HEK293 (cell line): ENCODE measurements around the gene IL1B.

ENCODE experiments used
- CTCF ChIA-PET: fragments of 350-600 bp; formaldehyde crosslinking; extraction: SDS; loops from one replicate; lab custom pipeline; 2021; ENCODE audit warnings: antibody characterized with exemption; lab: Yijun Ruan, JAX
- POLR2A ChIA-PET: fragments of 300-600 bp; formaldehyde crosslinking; extraction: SDS; loops from one replicate; lab custom pipeline; 2020; ENCODE audit warnings: antibody characterized with exemption, inconsistent platforms; lab: Yijun Ruan, JAX
- H3K27ac ChIP-seq: fragments of 200-500 bp; sonication (Bioruptor generic); 2 replicates; pipeline ENCODE4 v1.5.1; 2014; ENCODE audit warnings: low read depth, low read length, control low read depth, inconsistent platforms; ENCODE audit errors: extremely low read depth
- H3K36me3 ChIP-seq, 2 experiments: fragments of 200-500 bp in 1 of 2; sonication (Bioruptor generic) in 1 of 2; 1 replicate in 1 of 2; 2 replicates in 1 of 2; pipeline ENCODE4 v1.5.1; 2014 to 2017; ENCODE audit warnings: inconsistent platforms in 2 of 2, low read length in 2 of 2; ENCODE audit not compliant: control insufficient read depth in 2 of 2, insufficient read depth in 1 of 2
- H3K4me1 ChIP-seq: fragments of 200-500 bp; sonication (Bioruptor generic); 2 replicates; pipeline ENCODE4 v1.5.1; 2014; ENCODE audit warnings: mild to moderate bottlenecking, low read length, inconsistent platforms; ENCODE audit not compliant: control insufficient read depth, insufficient read depth
- H3K4me3 ChIP-seq: 2 replicates; pipeline ENCODE4 v1.5.1; 2011; ENCODE audit warnings: low read depth, mild to moderate bottlenecking, control low read depth, low read length, moderate library complexity
- H3K9me3 ChIP-seq: fragments of 200-500 bp; sonication (Bioruptor generic); 2 replicates; pipeline ENCODE4 v1.5.1; 2014; ENCODE audit warnings: low read depth, low read length, inconsistent platforms; ENCODE audit not compliant: control insufficient read depth, insufficient read depth
- BCL11B ChIP-seq: fragments of 450-650 bp; formaldehyde crosslinking; IDR thresholded peaks from 2 replicates; pipeline ENCODE4 v1.5.1; 2016; ENCODE audit warnings: low read depth, missing biosample characterization, missing genetic modification characterization
- GLI4 ChIP-seq: fragments of 450-650 bp; formaldehyde crosslinking; IDR thresholded peaks from 2 replicates; pipeline ENCODE4 v1.5.1; 2016; ENCODE audit warnings: missing biosample characterization, missing genetic modification characterization
- INSM2 ChIP-seq: fragments of 450-650 bp; formaldehyde crosslinking; IDR thresholded peaks from 2 replicates; pipeline ENCODE4 v1.5.1; 2016; ENCODE audit warnings: missing biosample characterization, missing genetic modification characterization
- KLF1 ChIP-seq: fragments of 450-650 bp; formaldehyde crosslinking; IDR thresholded peaks from 2 replicates; pipeline ENCODE4 v1.5.1; 2016; ENCODE audit warnings: missing biosample characterization, missing genetic modification characterization
- OVOL3 ChIP-seq: fragments of 450-650 bp; formaldehyde crosslinking; IDR thresholded peaks from 2 replicates; pipeline ENCODE4 v1.5.1; 2016; ENCODE audit warnings: missing biosample characterization, missing genetic modification characterization
- REPIN1 ChIP-seq: fragments of 450-650 bp; formaldehyde crosslinking; IDR thresholded peaks from 2 replicates; pipeline ENCODE4 v1.5.1; 2017; ENCODE audit warnings: missing biosample characterization, missing genetic modification characterization, low read depth
- REST ChIP-seq: fragments of 450-650 bp; formaldehyde crosslinking; IDR thresholded peaks from 2 replicates; pipeline ENCODE4 v1.5.1; 2016; ENCODE audit warnings: missing biosample characterization, missing genetic modification characterization
- SP7 ChIP-seq: fragments of 450-650 bp; formaldehyde crosslinking; IDR thresholded peaks from 2 replicates; pipeline ENCODE4 v1.5.1; 2016; ENCODE audit warnings: missing biosample characterization, missing genetic modification characterization
- TCF7L2 ChIP-seq: IDR thresholded peaks from 2 replicates; pipeline ENCODE4 v1.6.1; 2011; ENCODE audit warnings: low read depth, mild to moderate bottlenecking, inconsistent platforms, low read length, moderate library complexity, borderline replicate concordance
- ZBTB49 ChIP-seq: fragments of 450-650 bp; formaldehyde crosslinking; IDR thresholded peaks from 2 replicates; pipeline ENCODE4 v1.5.1; 2016; ENCODE audit warnings: missing biosample characterization, missing genetic modification characterization, low read depth
- ZFHX2 ChIP-seq: fragments of 450-650 bp; formaldehyde crosslinking; conservative IDR thresholded peaks from 2 replicates; pipeline ENCODE4 v1.5.1; 2016; ENCODE audit warnings: missing biosample characterization, missing genetic modification characterization
- ZNF146 ChIP-seq: fragments of 450-650 bp; formaldehyde crosslinking; IDR thresholded peaks from 2 replicates; pipeline ENCODE4 v1.5.1; 2016; ENCODE audit warnings: missing biosample characterization, missing genetic modification characterization
- ZNF16 ChIP-seq: fragments of 450-650 bp; formaldehyde crosslinking; IDR thresholded peaks from 2 replicates; pipeline ENCODE4 v1.5.1; 2016; ENCODE audit warnings: low read depth, missing biosample characterization, missing genetic modification characterization
- ZNF23 ChIP-seq: fragments of 450-650 bp; formaldehyde crosslinking; IDR thresholded peaks from 2 replicates; pipeline ENCODE4 v1.5.1; 2016; ENCODE audit warnings: missing biosample characterization, missing genetic modification characterization, borderline replicate concordance
- ZNF335 ChIP-seq: fragments of 450-650 bp; formaldehyde crosslinking; conservative IDR thresholded peaks from 2 replicates; pipeline ENCODE4 v1.5.1; 2016; ENCODE audit warnings: missing biosample characterization, missing genetic modification characterization
- ZNF341 ChIP-seq: fragments of 450-650 bp; formaldehyde crosslinking; IDR thresholded peaks from 2 replicates; pipeline ENCODE4; 2016; ENCODE audit warnings: low read depth, missing biosample characterization, missing genetic modification characterization
- ZNF366 ChIP-seq: fragments of 450-650 bp; formaldehyde crosslinking; conservative IDR thresholded peaks from 2 replicates; pipeline ENCODE4 v1.5.1; 2016; ENCODE audit warnings: missing biosample characterization, missing genetic modification characterization
- ZNF391 ChIP-seq: fragments of 450-650 bp; formaldehyde crosslinking; IDR thresholded peaks from 2 replicates; pipeline ENCODE4 v1.5.1; 2016; ENCODE audit warnings: low read depth, missing biosample characterization, missing genetic modification characterization, borderline replicate concordance
- ZNF518A ChIP-seq: fragments of 450-650 bp; formaldehyde crosslinking; conservative IDR thresholded peaks from 2 replicates; pipeline ENCODE4 v1.5.1; 2016; ENCODE audit warnings: low read depth, missing biosample characterization, missing genetic modification characterization
- ZNF558 ChIP-seq: fragments of 450-650 bp; formaldehyde crosslinking; IDR thresholded peaks from 2 replicates; pipeline ENCODE4 v1.5.1; 2016; ENCODE audit warnings: missing biosample characterization, missing genetic modification characterization
- ZNF623 ChIP-seq: fragments of 450-650 bp; formaldehyde crosslinking; IDR thresholded peaks from 2 replicates; pipeline ENCODE4 v1.5.1; 2016; ENCODE audit warnings: missing biosample characterization, missing genetic modification characterization

The IL1B gene

GRCh38 chr2:112840068-112840445, 3.5 kb upstream of the IL1B start (continued):
- TF ChIP-seq REST (tag by site-specific recombination), result no peak
- no peak for TF ChIP-seq SP7 (tag by site-specific recombination)
- no peak for TF ChIP-seq ZBTB49 (tag by site-specific recombination)
- TF ChIP-seq ZNF558 (tag by site-specific recombination), result no peak
- no peak for TF ChIP-seq ZNF23
- TF ChIP-seq ZNF518A, result no peak
- no peak for TF ChIP-seq KLF1 (tag by site-specific recombination)
- TF ChIP-seq ZNF16 (tag by site-specific recombination), result no peak
- TF ChIP-seq ZNF623 (tag by site-specific recombination), result no peak
- no peak for TF ChIP-seq BCL11B (tag by site-specific recombination)
- no peak for TF ChIP-seq OVOL3 (tag by site-specific recombination)
- TF ChIP-seq ZFHX2 (tag by site-specific recombination), result no peak
- TF ChIP-seq ZNF391 (tag by site-specific recombination), result no peak

- ChIA-PET CTCF (no interaction called here), POLR2A (no interaction called here)
Measured at GRCh38 chr2:112839407-112840067, 3.0 kb upstream of the IL1B start.

More at GRCh38 chr2:112839407-112840067, 3.0 kb upstream of the IL1B start:
- no peaks in the 10 kb centered on the region for H3K9me3 ChIP-seq
- no peak overlapping the region for H3K4me3 ChIP-seq
- no peaks in the 10 kb centered on the region for H3K36me3 ChIP-seq
- TF ChIP-seq INSM2 (tag by site-specific recombination) (no peak), ZNF366 (tag by site-specific recombination) (no peak), ZNF341 (tag by site-specific recombination) (no peak), ZNF335 (tag by site-specific recombination) (no peak), TCF7L2 (no peak), SP7 (tag by site-specific recombination) (no peak), REPIN1 (tag by site-specific recombination) (no peak), ZNF146 (tag by site-specific recombination) (no peak), GLI4 (tag by site-specific recombination) (no peak)
- peaks cover under 1% of the 10 kb centered on the region; the same call in 1 of the 2 replicates for H3K4me1 ChIP-seq
- no peak overlapping the region for H3K27ac ChIP-seq
